NCI-H524 treated with DMSO at 0.1 percent for 48 hours (cell line): ENCODE results near the gene SRP68.

Source experiments
- DNase-seq: peaks from one replicate; lab custom pipeline; 2025; lab: John Stamatoyannopoulos, UW

SRP68 gene

DNA sequence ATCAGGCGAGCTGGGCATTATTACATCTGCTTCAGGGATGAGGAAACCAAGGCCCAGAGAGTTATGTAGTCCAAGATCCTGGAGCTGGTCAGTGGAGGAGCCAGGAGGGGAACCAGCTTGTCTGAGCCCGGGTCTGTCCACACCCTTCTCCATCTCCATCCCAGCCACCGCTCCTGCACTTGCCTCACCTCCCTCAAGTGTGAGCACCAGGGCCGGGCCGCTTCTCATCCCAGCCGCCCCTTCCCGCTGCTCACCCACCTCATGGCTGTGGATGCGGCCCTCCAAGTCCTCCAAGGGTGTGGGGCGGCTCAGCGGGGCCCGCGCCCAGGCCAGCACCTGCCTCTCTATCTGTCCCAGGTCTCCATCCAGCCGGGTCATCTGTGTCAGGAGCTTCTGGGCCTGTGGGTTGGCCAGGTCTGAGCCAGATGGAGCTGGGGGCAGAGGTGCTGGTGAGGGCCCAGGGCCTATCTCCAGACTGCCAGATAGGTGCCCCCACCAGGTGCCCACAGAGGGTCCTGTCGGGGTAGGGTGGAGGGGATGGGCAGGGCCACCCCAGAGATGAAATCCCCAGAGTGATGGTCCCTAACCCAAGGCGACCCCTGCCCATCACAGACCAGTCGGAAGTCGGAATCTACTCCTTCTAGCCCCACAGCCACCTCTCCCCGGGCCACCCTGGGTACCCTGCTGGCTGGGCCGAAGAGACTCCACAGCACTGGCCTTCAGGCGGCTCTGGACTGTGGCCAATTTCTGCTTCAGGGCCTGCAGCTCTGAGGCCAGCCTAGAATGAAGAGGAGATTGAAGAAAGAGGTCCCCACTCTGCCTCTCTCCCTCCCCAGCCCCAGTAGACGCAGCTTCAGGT lies 54.6 kb downstream of the SRP68 start:
- DNase-seq = no peak

DNA sequence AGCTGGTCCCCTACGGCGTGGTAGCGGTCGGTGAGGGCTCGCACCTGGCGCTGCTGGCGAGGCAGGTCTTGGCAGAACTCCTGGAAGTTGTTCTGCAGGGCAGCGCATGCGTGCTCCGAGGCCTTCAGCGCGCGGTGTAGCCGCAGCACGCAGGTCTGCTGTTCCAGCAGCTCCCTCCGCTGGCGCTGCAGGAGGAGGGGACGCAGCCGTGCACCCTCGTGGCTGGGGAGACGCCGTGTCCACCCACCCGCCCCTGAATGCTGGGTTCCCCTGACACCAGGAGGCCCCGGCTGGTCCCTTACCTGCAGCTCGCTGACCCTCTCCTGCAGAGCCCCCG lies 57.4 kb downstream of the SRP68 start:
- DNase-seq = no peak

DNA sequence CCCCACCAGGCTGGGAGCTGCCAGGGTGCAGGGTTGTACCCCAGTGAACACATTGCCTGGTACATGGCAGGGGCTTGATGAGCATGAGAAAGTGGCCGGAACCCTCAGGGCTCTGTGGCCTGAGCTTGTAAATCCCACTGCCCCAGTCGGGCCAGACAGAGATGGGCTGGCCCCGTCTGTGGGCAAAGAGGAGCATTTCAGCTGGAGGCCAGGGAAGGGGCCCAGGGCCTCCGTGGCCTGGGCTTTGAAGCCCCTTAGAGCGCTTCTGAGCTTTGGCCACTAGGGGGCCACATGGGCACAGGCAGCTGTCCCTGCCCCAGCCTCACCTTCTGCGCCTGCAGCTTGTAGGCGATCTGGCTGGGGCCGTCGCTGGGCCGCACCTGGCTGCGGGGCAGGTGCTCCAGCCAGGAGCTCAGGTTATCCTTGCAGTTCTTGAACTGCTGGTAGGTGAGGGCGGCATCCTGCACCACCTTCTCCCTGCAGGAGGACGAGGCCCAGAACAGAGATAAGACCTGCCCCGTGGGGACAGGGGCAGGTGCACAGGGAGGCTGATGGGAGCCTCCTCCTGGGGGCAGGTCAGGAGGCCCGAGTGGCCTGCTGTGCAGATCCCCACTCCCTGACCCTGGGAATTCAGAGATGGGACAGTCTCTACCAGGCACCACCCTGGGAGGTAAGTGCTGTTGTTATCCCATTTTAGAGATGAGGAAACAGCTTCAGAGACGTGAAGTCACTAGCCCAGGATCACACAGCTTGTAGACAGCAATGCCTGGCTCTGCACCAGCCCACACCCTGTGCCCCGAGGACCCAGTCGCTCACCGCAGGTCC lies 58.0 kb downstream of the SRP68 start:
- no peak for DNase-seq

DNA sequence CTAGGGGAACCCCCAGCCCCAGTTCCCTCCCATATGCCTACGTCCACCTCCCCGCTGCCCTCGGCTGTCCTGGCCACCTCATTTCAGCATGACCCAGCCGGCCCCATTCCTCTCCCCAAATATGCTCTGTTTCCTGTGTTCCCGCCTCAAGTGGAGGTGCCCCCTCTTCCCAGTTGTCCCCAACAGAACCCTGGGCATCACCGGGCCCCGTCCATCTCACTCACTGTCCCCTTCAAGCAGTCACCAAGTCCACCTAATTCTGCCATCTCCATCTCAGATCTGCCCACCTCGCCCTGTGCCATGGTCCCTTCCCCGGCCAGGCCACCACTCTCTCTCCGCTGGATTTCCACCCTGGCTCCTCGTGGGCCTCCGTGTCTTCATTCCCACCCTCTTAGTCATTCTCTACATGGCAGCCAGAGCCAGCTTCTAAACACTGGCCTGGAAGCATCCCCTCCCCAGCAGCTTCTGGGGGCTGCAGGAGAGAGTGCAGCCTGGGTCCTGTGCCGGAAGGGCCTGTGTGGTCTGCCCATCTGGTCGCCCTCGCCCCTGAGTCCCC lies 58.9 kb downstream of the SRP68 start:
- DNase-seq = no peak

DNA sequence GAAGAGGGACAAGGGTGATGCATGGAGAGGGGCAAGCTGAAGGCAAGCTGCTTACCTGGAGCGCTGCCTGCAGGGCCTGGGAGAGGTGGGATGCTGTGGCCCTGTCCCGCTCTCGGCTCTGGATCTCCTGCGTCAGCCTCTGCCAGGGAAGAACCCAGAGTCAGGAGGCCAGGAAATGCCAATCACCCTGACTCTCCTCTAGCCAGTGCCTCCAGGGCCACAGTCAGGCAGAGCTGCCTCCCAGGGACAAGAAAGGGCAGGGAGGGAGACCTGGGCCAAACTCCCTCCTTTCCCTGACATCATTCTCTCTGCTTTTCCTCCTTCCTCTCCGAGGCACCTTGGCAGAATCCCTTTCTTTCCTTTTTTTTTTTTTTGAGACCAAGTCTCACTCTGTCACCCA lies 60.4 kb downstream of the SRP68 start:
- DNase-seq = no peak

DNA sequence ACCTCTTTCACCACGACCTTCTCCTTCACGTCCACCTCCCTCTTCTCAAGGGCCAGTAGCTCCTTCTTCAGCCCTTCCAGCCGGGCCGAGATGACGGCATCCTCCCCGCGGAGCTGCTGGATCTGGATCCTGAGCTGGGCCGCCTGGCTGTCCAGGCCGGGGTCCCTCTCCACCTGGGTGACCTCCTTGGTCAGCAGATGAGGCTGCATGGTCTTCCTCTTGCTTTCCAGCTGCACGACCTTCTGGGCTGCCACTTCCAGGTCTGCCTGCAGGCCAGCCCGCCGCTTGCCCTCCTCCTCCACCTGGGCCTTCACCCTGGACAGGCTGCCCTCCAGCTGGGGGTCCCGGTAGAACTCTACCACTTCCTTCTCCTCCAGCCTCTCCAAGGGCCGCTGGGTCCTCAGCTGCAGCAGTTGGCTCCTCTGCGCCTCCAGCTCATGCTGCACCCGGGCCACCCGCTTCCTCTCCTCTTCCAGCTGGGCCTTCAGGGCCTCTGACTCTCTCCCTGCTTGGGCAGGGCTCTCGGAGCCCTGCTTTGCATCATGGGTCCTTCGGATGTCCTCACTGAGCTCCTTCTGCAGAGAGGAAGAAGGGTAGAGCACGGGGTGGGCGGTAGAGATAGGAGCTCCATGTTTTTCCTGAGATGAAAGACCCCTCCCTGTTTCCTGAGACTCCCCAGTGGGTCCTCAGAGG lies 62.2 kb downstream of the SRP68 start:
- DNase-seq = no peak

DNA sequence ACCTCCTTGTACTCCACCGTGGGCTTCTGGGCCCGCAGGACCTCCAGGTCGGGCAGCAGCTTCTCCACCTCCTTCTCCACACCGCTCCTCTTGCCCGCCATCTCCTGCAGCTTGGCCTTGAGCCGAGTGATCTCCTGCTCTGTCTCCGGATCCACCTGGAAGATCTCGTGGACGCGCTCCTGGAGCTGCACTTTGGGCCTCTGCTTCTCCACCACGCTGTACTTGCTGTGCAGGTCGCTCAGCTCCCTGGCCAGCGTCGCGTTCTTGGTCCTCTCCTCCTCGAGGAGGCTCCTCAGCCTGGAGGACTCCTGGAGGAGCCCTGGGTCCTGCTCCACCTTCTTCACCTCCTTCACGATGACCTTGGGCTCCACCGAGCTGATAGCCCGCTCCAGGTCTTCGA lies 62.9 kb downstream of the SRP68 start:
- DNase-seq = no peak

DNA sequence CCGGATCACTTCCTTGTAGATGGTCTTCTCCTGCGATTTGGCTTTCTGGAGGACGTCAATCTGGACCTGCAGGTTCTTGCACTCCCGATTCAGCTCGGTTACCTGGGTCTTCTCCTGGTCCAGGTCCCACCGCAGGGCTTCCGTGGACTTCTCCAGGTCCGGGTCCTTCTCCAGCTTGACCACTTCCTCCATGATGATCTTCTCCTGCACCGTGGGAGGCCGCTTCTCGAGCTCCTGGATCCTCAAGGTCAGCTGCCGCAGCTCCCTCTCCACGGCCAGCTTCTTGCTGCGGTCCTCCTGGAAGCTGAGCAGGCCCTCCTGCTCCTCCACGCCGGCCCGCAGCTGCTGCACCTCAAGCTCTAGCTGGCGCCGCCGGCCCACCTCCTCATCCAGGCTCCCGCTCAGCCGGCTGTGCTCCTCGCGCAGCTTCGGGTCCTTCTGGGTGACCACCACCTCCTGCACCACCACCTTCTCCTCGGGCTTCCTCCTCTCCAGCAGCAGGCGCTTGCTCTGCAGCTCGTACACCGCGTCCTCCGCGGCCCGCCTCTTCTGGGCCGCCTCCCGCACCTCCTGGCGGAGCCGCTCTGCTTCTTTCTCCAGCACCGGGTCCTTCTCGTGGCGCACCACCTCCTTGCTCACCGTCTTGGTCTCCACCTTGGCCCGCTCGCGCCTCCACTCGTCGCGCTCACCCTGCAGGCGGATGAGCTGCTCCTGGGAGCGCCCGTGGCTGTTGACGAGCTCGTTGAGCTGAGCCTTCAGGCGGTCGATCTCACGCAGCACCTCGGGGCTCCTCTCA lies 63.5 kb downstream of the SRP68 start:
- DNase-seq = no peak

DNA sequence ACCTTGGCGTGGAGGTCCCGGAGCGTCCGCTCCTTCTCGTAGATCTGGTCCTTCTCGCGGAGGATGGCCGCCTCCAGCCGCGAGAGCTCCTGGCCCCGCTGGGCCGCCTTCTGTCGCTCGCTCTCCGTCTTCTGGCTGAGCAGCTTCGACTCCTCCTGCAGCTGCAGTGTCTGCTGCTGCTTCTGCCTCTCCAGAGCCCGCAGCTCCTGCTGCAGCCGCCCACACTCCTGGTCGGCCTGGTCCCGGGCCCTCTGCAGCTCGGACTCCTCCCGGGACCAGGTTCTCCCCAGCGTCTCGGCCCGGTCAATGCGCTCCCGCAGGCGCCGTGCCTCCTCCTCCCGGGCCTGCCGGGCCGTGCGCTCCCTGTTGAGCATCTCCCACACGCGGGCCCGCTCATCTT lies 64.1 kb downstream of the SRP68 start:
- no peak for DNase-seq

DNA sequence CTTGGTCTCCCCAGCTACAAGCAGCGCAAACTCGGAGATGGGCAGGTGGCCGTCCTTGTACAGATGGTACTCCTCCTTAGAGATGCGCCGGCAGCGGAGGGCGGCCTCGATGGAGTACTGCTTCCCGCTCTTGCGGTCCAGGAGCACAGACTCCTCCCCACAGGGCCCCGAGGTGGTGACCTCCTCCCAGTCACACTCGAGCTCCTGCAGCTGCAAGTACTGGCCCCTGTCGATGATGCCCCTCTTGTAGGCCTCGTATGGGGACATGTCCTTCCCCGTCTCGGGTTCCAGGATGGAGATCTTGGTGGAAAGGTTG lies 64.5 kb downstream of the SRP68 start:
- DNase-seq = no peak

DNA sequence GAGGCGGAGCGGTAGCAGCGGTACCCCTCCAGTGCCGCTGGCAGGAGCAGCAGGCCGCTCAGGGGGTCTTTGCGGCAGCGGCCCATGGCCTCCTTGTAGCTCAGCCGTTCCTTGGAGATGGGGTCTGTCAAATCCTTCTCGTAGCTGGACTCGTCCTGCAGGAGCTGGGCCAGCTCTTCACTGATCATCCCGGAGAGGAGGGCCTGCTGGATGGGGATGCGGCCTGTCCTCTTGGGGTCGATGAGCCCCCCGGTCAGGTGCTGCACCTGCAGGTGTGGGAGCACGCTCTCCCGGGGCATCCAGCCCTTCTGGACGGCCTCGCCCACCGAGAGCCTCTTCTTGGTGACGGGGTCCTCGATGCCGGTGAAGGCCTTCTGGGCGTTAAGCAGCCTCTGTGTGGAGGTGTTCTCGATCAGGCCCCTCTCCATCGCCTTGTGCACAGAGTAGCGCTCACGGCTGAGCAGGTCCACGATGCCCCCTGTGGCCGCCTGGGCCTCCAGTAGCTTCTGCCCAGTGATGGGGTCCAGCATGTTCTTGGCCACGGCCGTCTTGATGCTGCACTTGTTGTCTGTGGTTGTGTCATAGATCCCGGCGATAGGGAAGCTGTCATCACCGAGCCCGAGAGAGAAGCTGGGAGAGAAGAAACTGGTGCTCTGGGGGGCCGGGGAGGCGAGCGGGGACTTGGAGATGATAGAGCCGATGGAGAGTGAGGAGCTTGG lies 65.0 kb downstream of the SRP68 start:
- no peak for DNase-seq

DNA sequence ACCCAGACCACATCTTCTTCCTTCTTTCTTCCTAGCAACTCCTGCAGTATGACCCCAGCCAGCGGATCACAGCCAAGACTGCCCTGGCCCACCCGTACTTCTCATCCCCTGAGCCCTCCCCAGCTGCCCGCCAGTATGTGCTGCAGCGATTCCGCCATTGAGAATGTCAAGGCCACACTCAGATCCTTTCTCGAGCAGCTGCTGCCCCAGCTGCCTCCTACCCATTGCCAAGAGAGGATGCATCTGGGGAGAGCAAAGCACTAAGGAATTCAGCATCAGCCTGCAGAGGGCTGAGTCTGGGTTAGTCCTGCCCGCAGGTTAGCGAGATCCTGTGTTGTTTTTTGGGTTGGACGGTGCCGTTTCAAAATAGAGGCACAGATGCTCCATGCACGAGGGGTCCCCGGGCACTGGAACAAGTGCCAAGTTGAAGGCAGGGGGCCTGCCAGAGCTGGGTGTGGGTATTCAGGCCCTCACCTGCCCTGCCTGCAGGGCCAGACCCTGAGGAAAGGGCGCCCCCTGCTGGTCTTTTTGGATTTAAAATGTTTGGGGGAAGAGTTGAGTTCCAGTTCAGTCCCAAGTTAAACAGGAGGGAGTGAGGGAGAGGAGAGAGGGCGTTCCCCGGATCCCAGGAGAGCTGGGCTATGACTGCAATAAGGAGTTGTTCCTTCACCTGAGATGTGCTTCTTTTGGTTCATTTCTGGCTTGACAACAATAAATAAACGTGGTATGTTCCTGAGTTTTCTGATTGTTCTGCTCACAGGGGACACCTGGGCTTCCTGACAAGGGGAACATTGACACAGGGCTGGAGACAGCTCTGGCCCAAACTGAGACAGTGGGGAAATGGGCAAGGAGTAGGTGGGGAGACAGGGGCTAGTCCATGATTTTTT lies 66.8 kb downstream of the SRP68 start:
- DNase-seq = peak; percentile 74

DNA sequence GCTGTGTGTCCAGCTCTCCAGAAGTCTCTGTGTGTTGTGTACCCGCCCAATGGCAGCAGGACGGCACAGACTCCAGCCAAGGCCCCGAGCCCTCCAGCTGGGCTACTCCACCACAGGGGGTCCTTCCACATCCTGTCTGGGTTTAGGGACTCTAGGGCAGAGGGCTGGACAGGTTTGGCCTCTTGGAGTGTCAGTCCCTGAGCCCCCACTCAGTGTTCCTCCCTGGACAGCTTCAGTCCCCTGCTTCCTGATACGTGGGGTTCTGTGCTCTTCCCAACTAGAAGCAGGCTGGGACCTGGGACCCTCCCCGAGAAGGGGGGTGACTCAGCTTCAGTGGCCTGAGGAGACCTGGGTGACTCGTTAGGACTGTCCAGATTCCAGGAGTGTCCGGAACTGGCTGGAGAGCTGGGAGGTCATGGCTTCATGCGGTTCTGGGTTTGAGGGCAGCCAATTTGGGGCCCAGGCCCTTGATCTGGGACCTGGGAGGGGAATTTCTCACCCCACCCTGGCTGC lies 67.5 kb downstream of the SRP68 start:
- no peak for DNase-seq

DNA sequence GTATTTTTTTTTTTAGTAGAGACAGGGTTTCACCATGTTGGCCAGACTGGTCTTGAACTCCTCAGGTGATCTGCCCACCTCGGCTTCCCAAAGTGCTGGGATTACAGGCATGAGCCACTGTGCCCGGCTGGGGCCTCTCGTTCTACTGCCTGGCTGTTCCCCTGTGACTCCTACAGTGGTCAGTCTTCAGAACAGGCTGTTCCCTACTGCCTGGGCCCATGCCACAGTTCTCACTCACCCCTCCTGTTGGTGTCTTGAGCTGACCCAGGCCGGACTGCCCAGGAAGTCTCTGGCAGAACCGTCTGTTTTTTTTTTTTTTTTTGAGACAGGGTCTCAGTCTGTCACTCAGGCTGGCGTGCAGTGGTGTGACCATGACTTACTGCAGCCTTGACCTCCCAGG lies 68.4 kb downstream of the SRP68 start:
- DNase-seq = no peak

DNA sequence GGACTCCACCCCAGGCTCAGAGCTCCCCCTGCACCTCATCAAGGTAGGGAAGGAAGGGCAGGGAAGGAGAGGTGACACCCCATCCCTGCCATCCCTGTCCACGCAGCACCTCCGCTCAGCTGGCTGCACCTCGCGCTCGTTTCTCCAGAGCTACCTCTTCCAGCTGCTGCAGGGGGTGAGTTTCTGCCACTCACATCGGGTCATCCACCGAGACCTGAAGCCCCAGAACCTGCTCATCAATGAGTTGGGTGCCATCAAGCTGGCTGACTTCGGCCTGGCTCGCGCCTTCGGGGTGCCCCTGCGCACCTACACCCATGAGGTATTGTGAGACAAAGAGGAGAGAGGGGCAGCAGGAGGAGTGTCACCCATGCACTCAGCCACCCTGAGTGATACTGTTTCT lies 70.2 kb downstream of the SRP68 start:
- no peak for DNase-seq

DNA sequence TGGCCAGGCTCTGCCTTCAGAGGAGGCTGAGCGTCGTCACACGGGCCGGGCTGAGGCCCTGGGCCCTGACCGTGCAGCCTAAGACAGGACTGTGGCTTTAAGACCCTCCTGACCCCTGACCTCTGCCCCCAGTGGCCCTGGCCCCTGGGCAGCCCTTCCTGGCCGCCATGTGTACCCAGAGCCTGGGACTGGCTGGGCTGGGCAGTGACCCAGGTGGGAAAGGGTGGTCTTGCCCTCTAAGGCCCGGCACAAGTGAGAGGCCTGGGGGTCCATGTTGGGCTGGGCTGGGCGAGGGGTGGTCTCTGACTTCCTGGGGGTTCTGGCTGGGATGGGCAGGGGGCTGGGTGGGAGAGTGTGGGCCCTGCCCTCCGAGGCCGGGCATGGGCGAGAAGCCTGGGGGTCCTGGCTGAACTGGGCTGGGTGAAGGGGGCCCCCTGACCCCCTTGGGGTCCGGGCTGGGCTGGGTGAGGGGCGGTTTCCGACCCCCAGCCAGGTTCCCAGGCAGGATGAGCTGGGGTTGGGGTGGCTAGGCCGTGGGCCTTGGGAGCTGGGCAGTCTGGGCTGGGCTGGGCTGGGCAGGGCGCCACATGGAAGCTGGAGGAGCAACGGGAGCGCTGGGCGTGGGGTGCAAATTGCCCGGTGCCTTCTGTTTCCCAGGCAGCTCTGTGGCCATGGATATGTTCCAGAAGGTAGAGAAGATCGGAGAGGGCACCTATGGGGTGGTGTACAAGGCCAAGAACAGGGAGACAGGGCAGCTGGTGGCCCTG lies 71.4 kb downstream of the SRP68 start, which contains the start of gene CDK3:
TSS of gene CDK3 (plus strand) at position 101 of the 767 bp plus-strand sequence. CDS start at position 672, 571 bp downstream.
- no peak for DNase-seq

DNA sequence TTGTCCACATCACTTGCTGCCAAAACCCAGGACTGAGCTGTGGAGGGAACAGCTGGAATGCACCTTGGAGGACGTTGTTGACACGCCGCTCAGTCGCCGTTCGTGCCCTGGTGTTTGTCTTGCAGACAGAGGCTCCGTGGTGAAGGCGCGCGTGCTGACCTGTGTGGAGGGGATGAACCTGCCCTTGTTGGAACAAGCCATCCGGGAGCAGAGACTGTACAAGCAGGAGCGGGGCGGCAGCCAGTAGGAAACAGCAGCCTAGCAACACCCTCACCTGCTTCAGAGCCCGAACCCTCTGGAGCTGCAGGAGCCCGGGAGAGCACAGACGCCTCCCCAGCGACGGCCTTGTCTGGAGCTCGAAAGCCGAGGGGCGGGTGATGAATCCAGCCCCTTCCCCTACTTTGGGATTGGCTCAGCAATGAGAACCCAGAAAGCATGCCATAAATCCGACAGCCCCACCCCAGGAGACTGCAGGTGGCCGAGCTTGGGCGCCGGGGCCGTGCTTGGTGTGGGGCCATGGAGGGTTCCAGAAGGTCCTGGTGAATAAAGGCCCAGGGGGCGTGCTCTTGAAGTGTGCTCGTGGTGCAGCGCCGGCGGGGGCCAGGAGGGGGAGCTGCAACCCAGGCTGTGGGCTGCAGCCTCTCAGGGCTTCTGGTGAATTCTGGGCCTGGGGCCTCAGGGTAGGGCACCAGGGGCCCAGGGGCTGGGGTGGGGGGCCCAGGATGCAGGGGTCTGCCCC lies 72.1 kb downstream of the SRP68 start:
- no peak for DNase-seq

DNA sequence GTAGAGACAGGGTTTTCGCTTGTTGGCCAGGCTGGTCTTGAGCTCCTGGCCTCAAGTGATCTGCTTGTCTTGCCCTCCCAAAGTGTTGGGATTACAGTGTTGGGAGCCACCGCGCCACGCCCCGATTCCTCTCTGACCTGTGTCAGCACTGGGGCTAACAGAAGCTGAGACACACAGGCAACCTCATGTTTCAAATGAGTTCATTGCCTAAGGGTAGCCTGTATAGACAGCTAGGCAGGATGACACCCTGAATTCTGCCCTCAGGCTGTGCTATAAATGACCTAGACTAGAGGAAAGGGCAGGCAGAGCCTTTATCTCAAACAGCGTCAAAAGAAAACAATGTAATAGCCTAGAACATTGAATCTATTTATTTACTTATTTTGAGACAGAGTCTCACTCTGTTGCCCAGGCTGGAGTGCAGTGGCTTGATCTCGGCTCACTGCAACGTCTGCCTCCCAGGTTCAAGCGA lies 74.0 kb downstream of the SRP68 start:
- no peak for DNase-seq
